A549 treated with Mapracorat at 1 μM for 4 hours (cell line): ENCODE measurements around the gene LY6G5C. TPM values are rescaled to one million over a fixed set of nuclear protein-coding genes. Genes with fewer than 3 reads are reported as not detected.

Experiments
- total RNA-seq: library from RNA; stranded (reverse); fragments of 200-300 nt; extraction: Qiagen RNA extraction; gene quantifications from 5 replicates; pipeline ENCODE4 v1.2.3, GENCODE V29; 2022

LY6G5C gene
- total RNA-seq, 1 experiment from 2014 or later: 1.3 TPM

Other genes with a start within 250 kb of the LY6G5C start
- 6.0 to 8.1 TPM (median 7.5 TPM) in 5 replicates for gene MICB, start 182.9 kb downstream of the LY6G5C start, total RNA-seq
- not detected in 5 replicates for gene MCCD1, start 152.1 kb downstream of the LY6G5C start, total RNA-seq
- 336 to 391 TPM (median 386 TPM) in 5 replicates for gene DDX39B, start 139.1 kb downstream of the LY6G5C start, total RNA-seq
- gene ATP6V1G2, start 134.5 kb downstream of the LY6G5C start, total RNA-seq: 0.35 to 0.98 TPM (median 0.50 TPM) in 5 replicates
- gene NFKBIL1, start 133.5 kb downstream of the LY6G5C start, total RNA-seq: 9.0 to 12.4 TPM (median 11.7 TPM) in 5 replicates
- gene LTA, start 108.8 kb downstream of the LY6G5C start, total RNA-seq: 0.10 to 0.16 TPM (median 0.12 TPM) in 3 of 5 replicates, not detected in the others
- 0.07 to 0.15 TPM (median 0.14 TPM) in 3 of 5 replicates, not detected in the others for gene TNF, start 105.5 kb downstream of the LY6G5C start, total RNA-seq
- 0.35 to 0.88 TPM (median 0.51 TPM) in 5 replicates for gene LTB, start 98.6 kb downstream of the LY6G5C start, total RNA-seq
- 0.16 to 0.36 TPM in 2 of 5 replicates, not detected in the others for gene LST1, start 94.8 kb downstream of the LY6G5C start, total RNA-seq
- gene NCR3, start 88.1 kb downstream of the LY6G5C start, total RNA-seq: not detected in 5 replicates
- not detected in 5 replicates for gene AIF1, start 65.8 kb downstream of the LY6G5C start, total RNA-seq
- 68.4 to 87.7 TPM (median 84.8 TPM) in 5 replicates for gene PRRC2A, start 60.4 kb downstream of the LY6G5C start, total RNA-seq
- gene BAG6, start 28.4 kb downstream of the LY6G5C start, total RNA-seq: 106 to 148 TPM (median 138 TPM) in 5 replicates
- gene APOM, start 25.2 kb downstream of the LY6G5C start, total RNA-seq: 2.8 to 3.7 TPM (median 2.9 TPM) in 5 replicates
- gene C6orf47, start 20.3 kb downstream of the LY6G5C start, total RNA-seq: 11.1 to 12.4 TPM (median 11.6 TPM) in 5 replicates
- 10.2 to 12.1 TPM (median 11.4 TPM) in 5 replicates for gene GPANK1, start 16.1 kb downstream of the LY6G5C start, total RNA-seq
- gene CSNK2B, start 15.0 kb downstream of the LY6G5C start, total RNA-seq: 167 to 177 TPM (median 171 TPM) in 5 replicates
- gene LY6G5B, start 11.1 kb downstream of the LY6G5C start, total RNA-seq: 2.1 to 5.7 TPM (median 3.8 TPM) in 5 replicates
- 11.3 to 19.8 TPM (median 18.4 TPM) in 5 replicates for gene ABHD16A, start 22.3 kb upstream of the LY6G5C start, total RNA-seq
- gene LY6G6F, start 25.8 kb upstream of the LY6G5C start, total RNA-seq: not detected in 5 replicates
- gene LY6G6D, start 34.3 kb upstream of the LY6G5C start, total RNA-seq: not detected in 5 replicates
- gene LY6G6C, start 40.7 kb upstream of the LY6G5C start, total RNA-seq: 0.21 to 0.24 TPM (median 0.23 TPM) in 3 of 5 replicates, not detected in the others
- not detected in 5 replicates for gene MPIG6B, start 42.3 kb upstream of the LY6G5C start, total RNA-seq
- 28.3 to 32.5 TPM (median 31.8 TPM) in 5 replicates for gene DDAH2, start 48.2 kb upstream of the LY6G5C start, total RNA-seq
- 471 to 496 TPM (median 485 TPM) in 5 replicates for gene CLIC1, start 55.5 kb upstream of the LY6G5C start, total RNA-seq
- gene MSH5, start 58.9 kb upstream of the LY6G5C start, total RNA-seq: 11.8 to 15.5 TPM (median 13.1 TPM) in 5 replicates
- gene SAPCD1, start 81.6 kb upstream of the LY6G5C start, total RNA-seq: 2.6 to 5.2 TPM (median 4.3 TPM) in 5 replicates
- 0.72 to 2.2 TPM (median 1.4 TPM) in 5 replicates for gene VWA7, start 96.3 kb upstream of the LY6G5C start, total RNA-seq
- gene VARS1, start 114.7 kb upstream of the LY6G5C start, total RNA-seq: 45.6 to 60.9 TPM (median 53.8 TPM) in 5 replicates
- gene LSM2, start 125.9 kb upstream of the LY6G5C start, total RNA-seq: 51.0 to 62.8 TPM (median 60.8 TPM) in 5 replicates
- gene HSPA1L, start 134.2 kb upstream of the LY6G5C start, total RNA-seq: 1.3 to 1.8 TPM (median 1.5 TPM) in 5 replicates
- 132 to 252 TPM (median 194 TPM) in 5 replicates for gene HSPA1A, start 134.5 kb upstream of the LY6G5C start, total RNA-seq
- 89.4 to 177 TPM (median 151 TPM) in 5 replicates for gene HSPA1B, start 146.7 kb upstream of the LY6G5C start, total RNA-seq
- 21.6 to 33.6 TPM (median 26.8 TPM) in 5 replicates for gene NEU1, start 181.8 kb upstream of the LY6G5C start, total RNA-seq
- 0.15 TPM in 1 of 5 replicates, not detected in the others for gene SLC44A4, start 197.9 kb upstream of the LY6G5C start, total RNA-seq
- 19.9 to 30.0 TPM (median 29.0 TPM) in 5 replicates for gene EHMT2, start 216.6 kb upstream of the LY6G5C start, total RNA-seq
- 2.4 to 4.1 TPM (median 3.7 TPM) in 5 replicates for gene ZBTB12, start 221.0 kb upstream of the LY6G5C start, total RNA-seq
- 0.26 to 0.46 TPM (median 0.31 TPM) in 5 replicates for gene C2, start 246.7 kb upstream of the LY6G5C start, total RNA-seq